NCI-H2029 treated with DMSO at 0.1 percent for 48 hours (cell line): ENCODE data around the gene PARD6B.
"Not testable (repeated sequence)": the region's sequence is repeated elsewhere in the genome, so short reads cannot be mapped to it uniquely, and the experiment has no call there.

Experiments
- DNase-seq: peaks from one replicate; lab custom pipeline; 2025; lab: John Stamatoyannopoulos, UW

PARD6B gene

GRCh38 chr20:50731055-50731929 is at the start of gene PARD6B:
Gene PARD6B (plus strand): TSS chr20:50731580. CDS start chr20:50731787, 207 bp downstream.
- DNase-seq: peak; percentile 95

GRCh38 chr20:50682065-50682464 is 49.3 kb upstream of the PARD6B start:
- no peak for DNase-seq

GRCh38 chr20:50682947-50683530 is 48.3 kb upstream of the PARD6B start:
- no peak for DNase-seq

- DNase-seq: no peak
Measured at GRCh38 chr20:50683570-50683969, 47.8 kb upstream of the PARD6B start.

- no peak for DNase-seq
Measured at GRCh38 chr20:50686821-50687220, 44.6 kb upstream of the PARD6B start.

- no peak for DNase-seq
Measured at GRCh38 chr20:50688256-50688975, 43.0 kb upstream of the PARD6B start.

- no peak for DNase-seq
Measured at GRCh38 chr20:50689864-50690649, 41.3 kb upstream of the PARD6B start.

DNA sequence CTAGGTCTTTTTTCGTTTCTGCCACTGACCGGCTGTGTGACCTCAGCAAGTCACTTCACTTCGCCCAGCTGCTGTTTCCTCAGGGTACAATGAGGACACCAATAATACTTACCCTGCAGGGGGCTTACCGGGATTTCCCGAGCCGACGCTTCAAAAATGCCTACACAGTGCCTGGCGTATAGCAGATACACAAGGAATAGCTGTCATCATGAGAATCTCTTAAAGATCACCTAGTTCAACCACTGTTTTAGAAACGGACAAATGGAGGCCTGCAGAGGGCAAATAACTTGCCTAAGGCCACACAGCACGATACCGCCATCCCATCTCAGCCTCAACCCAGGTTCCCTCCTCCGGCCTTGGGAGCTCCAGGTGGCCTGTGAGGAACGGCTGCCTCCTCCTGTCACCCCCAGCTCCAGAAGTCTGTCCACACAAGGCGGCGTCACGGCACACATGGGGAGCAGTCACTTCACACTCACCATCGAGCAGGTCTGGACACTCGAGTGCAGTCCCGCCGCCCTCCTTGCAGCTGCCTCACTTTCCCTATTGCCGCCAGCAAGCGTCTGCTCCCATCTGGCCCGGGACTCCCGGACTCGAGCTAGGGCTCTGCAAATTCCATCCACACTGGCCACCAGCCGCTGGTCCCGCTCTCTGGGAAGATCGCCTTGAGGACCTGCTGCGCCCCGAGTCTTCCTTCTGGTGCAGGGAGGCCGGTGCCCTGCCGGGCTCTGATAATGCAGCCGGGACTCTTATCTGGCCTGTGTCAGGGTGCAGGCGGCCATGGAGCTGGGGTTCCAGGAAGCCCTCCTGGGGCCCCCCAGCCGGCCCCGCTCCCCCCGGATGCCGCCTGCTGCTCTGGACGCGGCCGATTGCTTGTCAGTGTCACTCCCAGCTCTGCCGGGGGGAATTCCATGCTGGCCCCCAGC is 40.5 kb upstream of the PARD6B start, which contains the start of gene RIPOR3:
TSS of gene RIPOR3 (minus strand) at position 893 of the 923 bp plus-strand sequence. CDS start at position 479, 414 bp downstream.
- no peak for DNase-seq

DNA sequence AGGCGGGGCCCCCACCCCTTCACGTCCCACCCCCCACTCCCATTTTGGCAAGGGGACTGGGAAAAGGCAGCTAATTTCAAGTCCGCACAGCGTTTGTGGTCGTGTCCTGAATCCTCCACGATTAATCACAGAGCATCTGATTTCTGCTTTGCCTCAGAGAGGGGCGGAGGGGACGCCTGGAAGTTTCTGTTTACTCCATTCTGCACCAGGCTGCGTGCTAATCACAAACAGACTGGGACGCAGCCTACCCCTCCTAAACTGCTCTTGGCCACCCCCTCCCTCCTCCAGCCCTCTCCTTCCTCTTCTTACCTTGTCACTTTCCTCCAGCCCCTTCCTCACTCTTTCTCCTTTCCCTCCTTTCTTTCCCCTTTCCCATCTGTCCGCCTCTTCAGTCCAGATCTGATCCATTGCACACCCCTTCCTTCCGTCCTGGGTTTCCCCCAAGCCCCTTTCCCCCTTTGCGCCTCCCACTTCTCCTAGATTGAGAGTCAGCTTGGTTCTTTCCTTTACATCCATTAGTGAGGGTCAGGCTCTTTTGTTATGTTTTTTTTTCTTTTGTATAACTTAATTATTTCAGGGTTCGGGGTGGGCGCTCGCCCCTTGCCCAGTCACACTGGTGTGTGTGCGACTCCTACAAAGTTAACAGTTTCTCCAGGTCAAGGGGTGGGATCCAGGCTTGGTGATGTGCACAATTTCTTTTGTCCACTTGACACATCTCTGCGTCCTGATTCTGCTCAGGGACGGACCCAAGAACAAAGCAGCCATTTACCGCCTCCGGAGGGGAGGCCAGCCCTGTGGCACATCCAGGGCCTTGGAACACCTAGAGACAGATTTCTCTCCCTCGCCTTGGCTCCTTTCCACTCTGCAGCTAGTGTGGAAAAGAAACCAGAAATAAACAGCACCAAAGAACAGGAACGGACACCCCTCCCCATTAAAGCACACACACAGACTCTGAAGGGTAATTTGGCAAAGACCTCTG is 39.5 kb upstream of the PARD6B start:
- no peak for DNase-seq

DNA sequence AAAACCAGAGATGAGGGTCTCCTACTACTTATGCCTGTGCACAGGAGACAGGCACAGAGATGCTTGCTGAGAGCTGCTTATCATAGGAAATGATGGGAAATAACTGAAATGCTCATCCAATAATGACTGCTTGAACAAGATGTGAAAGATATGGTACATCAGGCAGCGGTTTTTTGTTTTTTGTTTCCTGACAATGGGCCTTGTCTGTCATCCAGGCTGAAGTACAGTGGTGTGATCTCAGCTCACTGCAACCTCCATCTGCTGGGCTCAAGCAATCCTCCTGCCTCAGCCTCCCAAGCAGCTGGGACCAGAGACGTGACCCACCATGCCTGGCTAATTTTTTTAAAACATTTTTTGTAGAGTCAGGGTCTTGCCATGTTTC is 38.8 kb upstream of the PARD6B start:
- no peak for DNase-seq

GRCh38 chr20:50693001-50693400 is 38.4 kb upstream of the PARD6B start:
- DNase-seq: no peak

DNA sequence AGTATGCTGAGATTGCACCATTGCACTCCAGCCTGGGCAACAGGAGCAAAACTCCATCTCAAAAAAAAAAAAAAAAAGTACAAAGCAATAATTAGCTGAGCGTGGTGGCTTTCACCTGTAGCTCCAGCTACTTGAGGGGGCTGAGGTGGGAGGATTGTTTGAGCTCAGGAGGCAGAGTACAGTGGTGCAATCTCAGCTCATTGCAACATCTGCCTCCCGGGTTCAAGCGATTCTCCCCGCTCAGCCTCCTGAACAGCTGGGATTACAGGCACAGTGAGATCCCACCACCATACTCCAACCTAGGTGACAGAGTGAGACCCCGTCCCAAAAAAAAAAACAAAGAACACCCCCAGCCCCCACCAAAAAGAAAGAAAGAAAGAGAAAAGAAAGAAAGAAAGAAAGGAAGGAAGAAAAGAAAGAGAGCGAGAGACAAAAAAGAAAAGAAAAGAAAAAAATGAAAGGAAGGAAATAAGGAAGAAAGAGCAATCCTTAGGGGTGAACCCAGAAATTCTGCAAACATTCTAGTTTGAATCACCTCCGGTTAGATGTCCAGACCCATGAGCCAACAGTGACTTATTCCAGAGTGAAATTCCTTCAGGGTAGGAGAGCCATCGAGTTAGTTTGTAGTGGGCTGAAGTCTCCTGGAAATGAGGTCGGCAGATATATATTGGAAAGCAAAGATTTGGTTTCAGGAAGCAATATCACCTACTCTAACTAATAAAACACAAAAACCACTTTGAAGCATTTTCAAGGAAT is 36.8 kb upstream of the PARD6B start:
- DNase-seq: no peak

- DNase-seq: no peak
Measured at GRCh38 chr20:50695135-50695872, 36.1 kb upstream of the PARD6B start.

- DNase-seq: not testable (repeated sequence)
Measured at GRCh38 chr20:50698255-50698654, 33.1 kb upstream of the PARD6B start.

- no peak for DNase-seq
Measured at GRCh38 chr20:50699688-50700087, 31.7 kb upstream of the PARD6B start.

DNA sequence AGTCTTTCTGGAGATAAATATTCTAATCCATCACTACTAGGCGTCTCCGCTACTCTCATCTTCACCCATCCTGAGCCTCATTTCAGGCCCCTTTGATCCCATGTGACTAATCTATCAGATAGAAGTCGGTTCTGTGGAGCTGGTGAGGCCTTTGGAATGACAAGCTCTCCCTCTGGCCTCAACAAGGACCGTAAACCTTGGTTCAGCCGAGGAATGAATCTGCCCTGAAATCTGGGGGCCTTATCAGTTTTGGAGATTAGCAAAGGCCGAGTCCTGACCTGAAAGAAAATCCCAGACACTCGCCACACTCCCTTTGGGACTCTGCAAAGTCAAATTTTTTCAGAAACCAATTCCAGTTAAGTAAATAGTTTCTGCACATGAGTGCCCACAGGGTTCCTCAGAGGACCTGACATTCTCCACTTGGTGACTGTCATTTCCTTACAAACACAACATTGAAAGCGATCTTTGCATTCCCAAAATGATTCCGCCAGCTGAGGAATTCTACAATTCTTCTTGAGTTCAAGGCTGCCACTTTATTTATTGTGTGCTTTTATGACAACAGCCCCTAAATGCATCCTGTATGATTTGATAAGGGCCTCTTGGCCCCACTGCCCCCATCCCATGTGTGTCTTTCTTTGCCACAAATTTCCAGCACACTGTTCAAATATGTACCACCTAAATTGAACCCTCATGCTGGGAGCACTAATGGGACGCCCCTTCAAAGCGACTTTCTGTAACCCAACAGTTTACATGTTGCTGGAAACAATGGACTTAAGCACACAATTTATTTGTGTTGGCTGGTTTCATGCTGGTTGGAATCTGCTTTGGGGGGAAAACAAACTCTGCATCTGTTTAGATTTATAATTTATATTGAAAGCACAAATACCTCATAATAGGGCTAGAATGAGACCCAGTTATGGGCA is 30.1 kb upstream of the PARD6B start:
- DNase-seq: no peak
